BE2C (cell line): Measurements from ENCODE around the gene LMOD1.

Source experiments
- DNase-seq: peaks from one replicate; pipeline ENCODE4 v3.0.0-alpha.2; 2020
- H3K27me3 ChIP-seq: fragments of 250-450 bp; sonication (Bioruptor Pico); 2 replicates; pipeline ENCODE4 v1.5.1; 2020; ENCODE audit warnings: mild to moderate bottlenecking
- H3K36me3 ChIP-seq: fragments of 250-450 bp; sonication (Bioruptor Pico); 2 replicates; pipeline ENCODE4 v1.5.1; 2020; ENCODE audit warnings: mild to moderate bottlenecking
- H3K4me1 ChIP-seq: fragments of 250-450 bp; sonication (Bioruptor Pico); 2 replicates; pipeline ENCODE4 v1.5.1; 2020
- H3K4me3 ChIP-seq: 2 replicates; pipeline ENCODE4 v1.5.1; 2011; ENCODE audit warnings: low read depth, low read length
- H3K9me3 ChIP-seq: fragments of 250-450 bp; sonication (Bioruptor Pico); 2 replicates; pipeline ENCODE4 v1.5.1; 2020
- CTCF ChIP-seq: IDR thresholded peaks from 2 replicates; pipeline ENCODE4 v1.5.1; 2012; ENCODE audit warnings: mild to moderate bottlenecking, low read depth, low read length

LMOD1 gene

GRCh38 chr1:201983380-201983805, 37.0 kb upstream of the LMOD1 start:
- Histone ChIP-seq H3K27me3 (no peaks in the 10 kb centered on the region), H3K36me3 (no peaks in the 10 kb centered on the region), H3K4me3 (peak overlapping the region; percentile 68), H3K9me3 (no peaks in the 10 kb centered on the region), H3K4me1 (no peaks in the 10 kb centered on the region)
- no peak for DNase-seq
- no peak; the same call in 1 of the 2 replicates for TF ChIP-seq CTCF

GRCh38 chr1:201982623-201983379, 36.5 kb upstream of the LMOD1 start, which contains the start of gene RNPEP:
Gene RNPEP, plus strand, starts transcription at chr1:201982648. Its CDS starts 19 bp downstream, at chr1:201982667.
- no peak; the same call in 1 of the 2 replicates for TF ChIP-seq CTCF
- no peaks in the 10 kb centered on the region for H3K9me3 ChIP-seq
- no peaks in the 10 kb centered on the region for H3K4me1 ChIP-seq
- DNase-seq = peak; percentile 77
- no peaks in the 10 kb centered on the region for H3K36me3 ChIP-seq
- no peaks in the 10 kb centered on the region for H3K27me3 ChIP-seq
- H3K4me3 ChIP-seq = peak within 1 kb of the TSS; percentile 68

- peak; percentile 81 for DNase-seq
- Histone ChIP-seq H3K27me3 (no peaks in the 10 kb centered on the region), H3K36me3 (no peaks in the 10 kb centered on the region), H3K9me3 (no peaks in the 10 kb centered on the region), H3K4me1 (no peaks in the 10 kb centered on the region), H3K4me3 (peak overlapping the region; percentile 68)
- no peak for TF ChIP-seq CTCF
These were observed 35.8 kb upstream of the LMOD1 start for GRCh38 chr1:201982082-201982622.

- Histone ChIP-seq H3K4me1 (no peaks in the 10 kb centered on the region), H3K36me3 (peaks cover 45% of the 10 kb centered on the region), H3K9me3 (no peaks in the 10 kb centered on the region), H3K4me3 (no peak overlapping the region), H3K27me3 (no peaks in the 10 kb centered on the region)
- no peak for DNase-seq
- no peak for TF ChIP-seq CTCF
These were observed 24.2 kb upstream of the LMOD1 start for GRCh38 chr1:201970334-201971159.

- no peak overlapping the region for H3K4me3 ChIP-seq
- H3K4me1 ChIP-seq = no peaks in the 10 kb centered on the region
- peaks cover 65% of the 10 kb centered on the region for H3K36me3 ChIP-seq
- no peak for TF ChIP-seq CTCF
- no peaks in the 10 kb centered on the region for H3K9me3 ChIP-seq
- DNase-seq = no peak
- H3K27me3 ChIP-seq = no peaks in the 10 kb centered on the region
These were observed 22.0 kb upstream of the LMOD1 start for GRCh38 chr1:201968202-201968925.
